ENCODE results near the gene C2CD2. TPM values are rescaled to one million over a fixed set of nuclear protein-coding genes. Genes with fewer than 3 reads are reported as not detected.

Gene C2CD2
- total and polyA plus RNA-seq, 10 of the 15 experiments (the other 5 are each of a cell fraction or from before 2014, with no cell fraction given) = 2.2 to 30.9 (median 9.9) TPM

- H3K9ac ChIP-seq (ENCODE audit: control insufficient read depth, insufficient read depth, low read length) = no peak overlapping the region
- in situ Hi-C loops (cut with MboI) = no loop called here
- WGBS (ENCODE audit: insufficient coverage, insufficient replicate concordance, low lambda C conversion rate, missing lambda C conversion rate) = 81% methylated on average over 6 of the region's 6 CpGs
- H3K27me3 ChIP-seq (replicated peaks in 1 of 2; ENCODE audit: control insufficient read depth in 2 of 2, insufficient read depth in 2 of 2, low read length in 1 of 2) = no peaks in the 10 kb centered on the region
- H4K20me1 ChIP-seq (ENCODE audit: control insufficient read depth, insufficient read depth) = no peaks in the 10 kb centered on the region
- H3K4me2 ChIP-seq (ENCODE audit: control insufficient read depth, insufficient read depth) = no peak overlapping the region
- H2AFZ ChIP-seq (ENCODE audit: control insufficient read depth, low read depth, low read length) = no peak overlapping the region
- BruUV-seq (replicated peaks) = no TSS peak
- ChIA-PET CTCF (no interaction called here), SMC1A (ENCODE audit: uncharacterized antibody, unreplicated experiment) (interaction anchor here (0.5 to 1.0 kb wide), 2 partner anchors 9 to 893 kb away, joined by 3 read pairs; no protein-coding TSS in a partner anchor), RAD21 (ENCODE audit: unreplicated experiment) (interaction anchor here (0.6 kb wide), 1 partner anchor 76 kb away, joined by 3 read pairs; no protein-coding TSS in a partner anchor), POLR2A (no interaction called here)
- no peaks in the 10 kb centered on the region for H3K79me2 ChIP-seq (ENCODE audit: control insufficient read depth, insufficient read depth, low read length)
- peaks cover 4% of the 10 kb centered on the region for H3K4me1 ChIP-seq (ENCODE audit: control insufficient read depth, insufficient read depth, low read length)
- intact Hi-C loops (cut with micrococcal nuclease; ENCODE audit: unreplicated experiment) = no loop called here
- no peak for ATAC-seq
- DNase-seq (ENCODE audit: low read depth, low spot score) = no peak
- no peaks in the 10 kb centered on the region for H3K9me3 ChIP-seq (replicated peaks; ENCODE audit: control insufficient read depth, insufficient read depth, low read length)
- peaks cover 5 to 30% of the 10 kb centered on the region in 2 experiments for H3K36me3 ChIP-seq (ENCODE audit: control insufficient read depth in 2 of 2, insufficient read depth in 2 of 2, low read length in 1 of 2)
- H3K4me3 ChIP-seq = no peak overlapping the region
- H3K27ac ChIP-seq (ENCODE audit: control insufficient read depth, insufficient read depth) = no peak overlapping the region
- no peak for FAIRE-seq
- TF ChIP-seq ZNF384 (IDR thresholded peaks at IDR 0.05; ENCODE audit: borderline replicate concordance, low read depth, low read length) (no peak), RAD21 (IDR thresholded peaks at IDR 0.05; ENCODE audit: insufficient read depth, low read depth, low read length) (no peak), RELB (IDR thresholded peaks at IDR 0.05; ENCODE audit: low read depth) (no peak), TCF12 (IDR thresholded peaks at IDR 0.05; ENCODE audit: low read depth, low read length) (no peak)
Measured at GRCh38 chr21:41846033-41846317, 107.8 kb downstream of the C2CD2 start.

DNA sequence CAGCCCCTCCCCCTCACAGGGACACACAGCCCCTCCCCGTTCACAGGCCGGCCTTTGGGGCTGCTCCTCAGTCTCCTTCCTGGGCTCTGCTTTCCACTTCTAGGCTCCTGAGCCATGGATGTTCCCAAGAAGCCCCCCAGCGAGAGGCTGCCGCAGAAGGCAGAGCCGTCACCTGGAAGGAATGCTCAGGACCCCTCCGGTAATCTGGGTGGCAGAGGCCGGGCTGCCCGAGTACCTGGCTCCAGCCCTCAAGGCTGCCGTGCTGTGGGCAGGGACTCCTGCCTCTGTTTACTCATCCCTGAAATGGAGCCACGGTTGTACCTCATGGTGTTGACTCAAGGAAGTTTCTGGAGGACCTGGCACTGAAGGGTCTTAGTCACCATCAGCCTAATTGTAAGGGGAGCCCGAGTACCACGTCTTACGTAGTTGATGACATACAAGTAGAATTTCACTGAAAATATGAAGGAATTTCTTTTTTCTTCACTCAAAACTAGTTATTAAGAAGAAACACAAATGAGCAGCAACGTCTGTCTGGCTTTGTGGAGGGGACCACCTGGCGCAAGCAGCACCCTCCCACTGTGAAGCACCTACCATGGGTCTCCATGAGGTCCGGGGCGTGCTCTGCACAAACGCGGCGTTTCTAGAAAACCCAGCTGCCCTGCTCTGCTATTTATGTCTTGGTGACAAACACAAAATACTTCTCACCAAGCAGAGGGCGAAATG, 108.3 kb downstream of the C2CD2 start:
- intact Hi-C loops (cut with micrococcal nuclease; ENCODE audit: unreplicated experiment) = no loop called here
- H3K9ac ChIP-seq (ENCODE audit: control insufficient read depth, insufficient read depth, low read length) = no peak overlapping the region
- TF ChIP-seq SPI1 (IDR thresholded peaks at IDR 0.05; ENCODE audit: borderline replicate concordance, insufficient read depth, low read depth, low read length) (no peak), ZNF274 (IDR thresholded peaks at IDR 0.05; ENCODE audit: insufficient read depth, insufficient read length) (no peak), PAX5 (IDR thresholded peaks at IDR 0.05; ENCODE audit: borderline replicate concordance, low read depth, low read length) (no peak)
- TF ChIP-seq, protein P1, sequence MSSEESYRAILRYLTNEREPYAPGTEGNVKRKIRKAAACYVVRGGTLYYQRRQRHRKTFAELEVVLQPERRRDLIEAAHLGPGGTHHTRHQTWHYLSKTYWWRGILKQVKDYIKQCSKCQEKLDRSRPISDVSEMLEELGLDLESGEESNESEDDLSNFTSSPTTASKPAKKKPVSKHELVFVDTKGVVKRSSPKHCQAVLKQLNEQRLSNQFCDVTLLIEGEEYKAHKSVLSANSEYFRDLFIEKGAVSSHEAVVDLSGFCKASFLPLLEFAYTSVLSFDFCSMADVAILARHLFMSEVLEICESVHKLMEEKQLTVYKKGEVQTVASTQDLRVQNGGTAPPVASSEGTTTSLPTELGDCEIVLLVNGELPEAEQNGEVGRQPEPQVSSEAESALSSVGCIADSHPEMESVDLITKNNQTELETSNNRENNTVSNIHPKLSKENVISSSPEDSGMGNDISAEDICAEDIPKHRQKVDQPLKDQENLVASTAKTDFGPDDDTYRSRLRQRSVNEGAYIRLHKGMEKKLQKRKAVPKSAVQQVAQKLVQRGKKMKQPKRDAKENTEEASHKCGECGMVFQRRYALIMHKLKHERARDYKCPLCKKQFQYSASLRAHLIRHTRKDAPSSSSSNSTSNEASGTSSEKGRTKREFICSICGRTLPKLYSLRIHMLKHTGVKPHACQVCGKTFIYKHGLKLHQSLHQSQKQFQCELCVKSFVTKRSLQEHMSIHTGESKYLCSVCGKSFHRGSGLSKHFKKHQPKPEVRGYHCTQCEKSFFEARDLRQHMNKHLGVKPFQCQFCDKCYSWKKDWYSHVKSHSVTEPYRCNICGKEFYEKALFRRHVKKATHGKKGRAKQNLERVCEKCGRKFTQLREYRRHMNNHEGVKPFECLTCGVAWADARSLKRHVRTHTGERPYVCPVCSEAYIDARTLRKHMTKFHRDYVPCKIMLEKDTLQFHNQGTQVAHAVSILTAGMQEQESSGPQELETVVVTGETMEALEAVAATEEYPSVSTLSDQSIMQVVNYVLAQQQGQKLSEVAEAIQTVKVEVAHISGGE (CRISPR knock-in tag; IDR thresholded peaks at IDR 0.05) = no peak
- TF ChIP-seq, protein P2, sequence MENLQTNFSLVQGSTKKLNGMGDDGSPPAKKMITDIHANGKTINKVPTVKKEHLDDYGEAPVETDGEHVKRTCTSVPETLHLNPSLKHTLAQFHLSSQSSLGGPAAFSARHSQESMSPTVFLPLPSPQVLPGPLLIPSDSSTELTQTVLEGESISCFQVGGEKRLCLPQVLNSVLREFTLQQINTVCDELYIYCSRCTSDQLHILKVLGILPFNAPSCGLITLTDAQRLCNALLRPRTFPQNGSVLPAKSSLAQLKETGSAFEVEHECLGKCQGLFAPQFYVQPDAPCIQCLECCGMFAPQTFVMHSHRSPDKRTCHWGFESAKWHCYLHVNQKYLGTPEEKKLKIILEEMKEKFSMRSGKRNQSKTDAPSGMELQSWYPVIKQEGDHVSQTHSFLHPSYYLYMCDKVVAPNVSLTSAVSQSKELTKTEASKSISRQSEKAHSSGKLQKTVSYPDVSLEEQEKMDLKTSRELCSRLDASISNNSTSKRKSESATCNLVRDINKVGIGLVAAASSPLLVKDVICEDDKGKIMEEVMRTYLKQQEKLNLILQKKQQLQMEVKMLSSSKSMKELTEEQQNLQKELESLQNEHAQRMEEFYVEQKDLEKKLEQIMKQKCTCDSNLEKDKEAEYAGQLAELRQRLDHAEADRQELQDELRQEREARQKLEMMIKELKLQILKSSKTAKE (IDR thresholded peaks at IDR 0.05; ENCODE audit: low read depth, poor library complexity, severe bottlenecking) = no peak

More for the DNA sequence above, 108.3 kb downstream of the C2CD2 start:
- no peak for ATAC-seq
- peaks cover 4% of the 10 kb centered on the region for H3K4me1 ChIP-seq (ENCODE audit: control insufficient read depth, insufficient read depth, low read length)
- ChIA-PET CTCF (no interaction called here), RAD21 (ENCODE audit: unreplicated experiment) (no interaction called here), SMC1A (ENCODE audit: uncharacterized antibody, unreplicated experiment) (interaction anchor here (1.0 kb wide), 1 partner anchor 8 kb away, joined by 3 read pairs; no protein-coding TSS in a partner anchor), POLR2A (no interaction called here)
- no peaks in the 10 kb centered on the region for H3K79me2 ChIP-seq (ENCODE audit: control insufficient read depth, insufficient read depth, low read length)
- no peaks in the 10 kb centered on the region for H4K20me1 ChIP-seq (ENCODE audit: control insufficient read depth, insufficient read depth)
- H3K4me2 ChIP-seq (ENCODE audit: control insufficient read depth, insufficient read depth) = no peak overlapping the region
- no peak overlapping the region for H3K27ac ChIP-seq (ENCODE audit: control insufficient read depth, insufficient read depth)
- FAIRE-seq = no peak
- BruUV-seq (replicated peaks) = no TSS peak
- H3K4me3 ChIP-seq = no peak overlapping the region
- in situ Hi-C loops (cut with MboI) = no loop called here
- DNase-seq (ENCODE audit: low read depth, low spot score) = no peak
- peaks cover 5 to 29% of the 10 kb centered on the region in 2 experiments for H3K36me3 ChIP-seq (ENCODE audit: control insufficient read depth in 2 of 2, insufficient read depth in 2 of 2, low read length in 1 of 2)
- WGBS (ENCODE audit: insufficient coverage, insufficient replicate concordance, low lambda C conversion rate, missing lambda C conversion rate) = 92% methylated on average over 20 of the region's 21 CpGs
- H3K27me3 ChIP-seq (replicated peaks in 1 of 2; ENCODE audit: control insufficient read depth in 2 of 2, insufficient read depth in 2 of 2, low read length in 1 of 2) = no peaks in the 10 kb centered on the region
- no peak overlapping the region for H2AFZ ChIP-seq (ENCODE audit: control insufficient read depth, low read depth, low read length)
- H3K9me3 ChIP-seq (replicated peaks; ENCODE audit: control insufficient read depth, insufficient read depth, low read length) = no peaks in the 10 kb centered on the region

Measured in GM12878 (cell line).